OCI-LY1 (cell line): ENCODE data around the gene WWOX.

Source experiments
- EZH2 ChIP-seq: fragments of 200-600 bp; sonication (generic), shearing (Covaris generic); IDR thresholded peaks from 2 replicates; pipeline ENCODE4 v1.8.0; 2017; ENCODE audit warnings: borderline replicate concordance, mixed run types, mild to moderate bottlenecking, antibody characterized with exemption, low read length, moderate library complexity, mixed read lengths
- TF ChIP-seq, protein P1 (sequence below): fragments of 200-600 bp; sonication (generic), shearing (Covaris generic); IDR thresholded peaks from 2 replicates; pipeline ENCODE4 v1.5.1; 2017; ENCODE audit warnings: mild to moderate bottlenecking, antibody characterized with exemption, low read length, moderate library complexity, mixed read lengths

- TF ChIP-seq, protein P1, sequence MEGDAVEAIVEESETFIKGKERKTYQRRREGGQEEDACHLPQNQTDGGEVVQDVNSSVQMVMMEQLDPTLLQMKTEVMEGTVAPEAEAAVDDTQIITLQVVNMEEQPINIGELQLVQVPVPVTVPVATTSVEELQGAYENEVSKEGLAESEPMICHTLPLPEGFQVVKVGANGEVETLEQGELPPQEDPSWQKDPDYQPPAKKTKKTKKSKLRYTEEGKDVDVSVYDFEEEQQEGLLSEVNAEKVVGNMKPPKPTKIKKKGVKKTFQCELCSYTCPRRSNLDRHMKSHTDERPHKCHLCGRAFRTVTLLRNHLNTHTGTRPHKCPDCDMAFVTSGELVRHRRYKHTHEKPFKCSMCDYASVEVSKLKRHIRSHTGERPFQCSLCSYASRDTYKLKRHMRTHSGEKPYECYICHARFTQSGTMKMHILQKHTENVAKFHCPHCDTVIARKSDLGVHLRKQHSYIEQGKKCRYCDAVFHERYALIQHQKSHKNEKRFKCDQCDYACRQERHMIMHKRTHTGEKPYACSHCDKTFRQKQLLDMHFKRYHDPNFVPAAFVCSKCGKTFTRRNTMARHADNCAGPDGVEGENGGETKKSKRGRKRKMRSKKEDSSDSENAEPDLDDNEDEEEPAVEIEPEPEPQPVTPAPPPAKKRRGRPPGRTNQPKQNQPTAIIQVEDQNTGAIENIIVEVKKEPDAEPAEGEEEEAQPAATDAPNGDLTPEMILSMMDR = no peak
- TF ChIP-seq EZH2 = no peak
Observed at GRCh38 chr16:78761427-78761826, 662.0 kb downstream of the WWOX start.
